GM21825 (cell line): ENCODE measurements around the gene IP6K3.

Experiments used
- ATAC-seq: cut with Tn5 transposase; IDR thresholded peaks from one replicate; pipeline ENCODE4 v1.9.1; 2021; ENCODE audit warnings: mild to moderate bottlenecking, moderate library complexity; ENCODE audit not compliant: unreplicated experiment

Gene IP6K3

GRCh38 chr6:33778444-33779121, 31.9 kb upstream of the IP6K3 start:
- ATAC-seq, result no peak

GRCh38 chr6:33777398-33778388, 31.0 kb upstream of the IP6K3 start:
- ATAC-seq, result no peak

- no peak for ATAC-seq
Observed at GRCh38 chr6:33776764-33777163, 30.1 kb upstream of the IP6K3 start.

- no peak for ATAC-seq
Observed at GRCh38 chr6:33776186-33776585, 29.5 kb upstream of the IP6K3 start.

- ATAC-seq, result no peak
Observed at GRCh38 chr6:33774774-33775173, 28.1 kb upstream of the IP6K3 start.

- ATAC-seq, result no peak
Observed at GRCh38 chr6:33772902-33773472, 26.3 kb upstream of the IP6K3 start.

GRCh38 chr6:33772082-33772830, 25.6 kb upstream of the IP6K3 start:
- ATAC-seq, result no peak

GRCh38 chr6:33771146-33772081, 24.7 kb upstream of the IP6K3 start:
- ATAC-seq, result peak; percentile 50

- no peak for ATAC-seq
Observed at GRCh38 chr6:33770833-33771145, 24.1 kb upstream of the IP6K3 start.

GRCh38 chr6:33770124-33770832, 23.6 kb upstream of the IP6K3 start:
- no peak for ATAC-seq

- no peak for ATAC-seq
Observed at GRCh38 chr6:33769248-33769821, 22.6 kb upstream of the IP6K3 start.

GRCh38 chr6:33768644-33769120, 22.0 kb upstream of the IP6K3 start:
- no peak for ATAC-seq

- no peak for ATAC-seq
Observed at GRCh38 chr6:33766921-33767907, 20.5 kb upstream of the IP6K3 start.

- ATAC-seq, result no peak
Observed at GRCh38 chr6:33765368-33765767, 18.7 kb upstream of the IP6K3 start.

GRCh38 chr6:33764036-33764435, 17.3 kb upstream of the IP6K3 start:
- no peak for ATAC-seq

GRCh38 chr6:33763483-33763882, 16.8 kb upstream of the IP6K3 start:
- ATAC-seq, result no peak

GRCh38 chr6:33762713-33763112, 16.0 kb upstream of the IP6K3 start:
- ATAC-seq, result no peak
